CD4-positive, alpha-beta T cell (primary cell): ENCODE measurements around the gene EIF4B. TPM values are rescaled to one million over a fixed set of nuclear protein-coding genes. Genes with fewer than 3 reads are reported as not detected.

Experiments used
- ATAC-seq: fragments of 200-7000 bp; cut with Tn5 transposase; one replicate; pipeline ENCODE4 v1.10.0; 2022; ENCODE audit warnings: mild to moderate bottlenecking; ENCODE audit not compliant: poor library complexity
- CTCF ChIA-PET: fragments of 350-600 bp; sonication (Branson Sonifier 250); formaldehyde crosslinking; loops from one replicate; lab custom pipeline; 2021; ENCODE audit warnings: antibody characterized with exemption, inconsistent platforms; lab: Charles Lee
- POLR2A ChIA-PET: fragments of 350-600 bp; sonication (Branson Sonifier 250); formaldehyde crosslinking; loops from one replicate; lab custom pipeline; 2021; ENCODE audit warnings: antibody characterized with exemption, inconsistent platforms; lab: Charles Lee
- DNase-seq, 14 experiments: peaks; one replicate each; pipeline ENCODE4 v3.0.0-alpha.2; 2013 to 2020; ENCODE audit warnings: mixed read lengths in 2 of 14
- H3K27ac ChIP-seq, 2 donors: one replicate each; pipeline versions ENCODE4 v1.5.1 to v1.7.0; 2013; ENCODE audit warnings: low read length in 2 of 2, low read depth in 1 of 2, mild to moderate bottlenecking in 1 of 2
- H3K27me3 ChIP-seq, 2 experiments: 1 replicate in 1 of 2; 2 replicates in 1 of 2; pipeline versions ENCODE4 v1.6.1 to v1.7.0; 2013; ENCODE audit warnings: low read length in 2 of 2, control low read depth in 1 of 2, mild to moderate bottlenecking in 1 of 2, moderate library complexity in 1 of 2; ENCODE audit not compliant: insufficient read depth in 2 of 2, control insufficient read depth in 1 of 2
- H3K36me3 ChIP-seq: one replicate; pipeline ENCODE4 v1.6.1; 2013; ENCODE audit warnings: low read length, control low read depth; ENCODE audit not compliant: insufficient read depth
- H3K4me1 ChIP-seq: one replicate; pipeline ENCODE4 v1.6.1; 2013; ENCODE audit warnings: low read length, control low read depth; ENCODE audit not compliant: insufficient read depth
- H3K4me3 ChIP-seq: one replicate; pipeline ENCODE4 v1.5.1; 2013; ENCODE audit warnings: mild to moderate bottlenecking, low read length, moderate library complexity
- H3K9me3 ChIP-seq, 2 experiments: 1 replicate in 1 of 2; 2 replicates in 1 of 2; pipeline versions ENCODE4 v1.6.1 to v1.7.0; 2013; ENCODE audit warnings: low read length in 2 of 2, mild to moderate bottlenecking in 2 of 2, control low read depth in 1 of 2, moderate library complexity in 1 of 2; ENCODE audit not compliant: control insufficient read depth in 1 of 2, insufficient read depth in 1 of 2
- H3K27ac Mint-ChIP-seq: one replicate; pipeline ENCODE4 v1.8.0; 2020; ENCODE audit warnings: mixed read lengths
- H3K27me3 Mint-ChIP-seq: one replicate; pipeline ENCODE4 v1.8.0; 2021; ENCODE audit warnings: mixed read lengths
- H3K36me3 Mint-ChIP-seq: one replicate; pipeline ENCODE4 v1.8.0; 2021; ENCODE audit warnings: low read depth, mixed read lengths
- H3K4me1 Mint-ChIP-seq: one replicate; pipeline ENCODE4 v1.8.0; 2021; ENCODE audit warnings: low read depth, mixed read lengths
- H3K4me3 Mint-ChIP-seq: one replicate; pipeline ENCODE4 v1.8.0; 2020; ENCODE audit warnings: mild to moderate bottlenecking, mixed read lengths
- H3K9me3 Mint-ChIP-seq: one replicate; pipeline ENCODE4 v1.8.0; 2020; ENCODE audit warnings: mixed read lengths
- intact Hi-C, 2 experiments: fragments of 100-400 bp; cut with DNase I in 1 of 2; cut with micrococcal nuclease in 1 of 2; formaldehyde crosslinking; loops; one replicate each; pipeline versions ENCODE4 v1.15.1 to v1.9.0; 2023 to 2025; cut with DNase I, micrococcal nuclease
- total RNA-seq, 174 experiments: library from RNA in 2 of 174; stranded (reverse) in 2 of 174; gene quantifications; one replicate each; pipeline ENCODE4 v1.2.3 and lab custom pipeline; 2021 to 2026
- TF ChIP-seq, protein P1 (sequence below): fragments of 200-600 bp; IDR thresholded peaks from one replicate; pipeline ENCODE4 v1.8.0; 2022; ENCODE audit warnings: antibody characterized with exemption, mild to moderate bottlenecking

EIF4B gene
- total RNA-seq, 2 experiments from 2014 or later = 794 to 806 TPM

DNA sequence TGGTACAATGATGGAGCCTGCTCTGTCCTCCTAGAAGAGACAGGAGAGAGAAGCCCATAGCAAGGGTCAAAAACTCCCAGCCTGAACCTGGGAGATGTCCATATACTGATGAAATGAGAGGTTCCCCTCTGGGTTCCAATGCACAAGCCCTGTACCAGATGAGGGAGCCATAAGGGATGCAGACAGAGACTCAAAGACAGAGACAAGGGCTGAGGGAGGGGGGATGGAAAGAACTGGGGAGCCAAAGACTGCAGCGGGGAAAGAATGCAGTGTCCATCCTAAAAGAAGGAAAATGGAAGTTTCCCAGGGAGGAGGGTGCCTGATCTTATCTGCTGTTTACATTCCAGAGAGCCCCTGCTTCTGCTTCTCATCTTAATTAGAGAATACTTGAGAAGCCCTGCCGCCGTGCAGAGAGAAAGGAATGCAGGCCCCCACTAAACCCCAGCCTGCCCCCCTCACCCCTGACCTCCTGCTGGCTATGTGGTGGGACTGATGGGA lies 29.6 kb upstream of the EIF4B start:
- H3K9me3 Mint-ChIP-seq = no peaks in the 10 kb centered on the region
- no peaks in the 10 kb centered on the region for H3K4me1 Mint-ChIP-seq
- peaks cover 44% of the 10 kb centered on the region for H3K27me3 Mint-ChIP-seq
- H3K27me3 ChIP-seq = peaks cover 0 to 4% of the 10 kb centered on the region in 2 experiments
- no peaks in the 10 kb centered on the region for H3K36me3 Mint-ChIP-seq
- H3K27ac ChIP-seq = no peak overlapping the region
- H3K4me3 ChIP-seq = no peak overlapping the region
- H3K9me3 ChIP-seq = no peaks in the 10 kb centered on the region
- H3K36me3 ChIP-seq = no peaks in the 10 kb centered on the region
- DNase-seq (no peak), ATAC-seq (no peak)
- TF ChIP-seq, protein P1, sequence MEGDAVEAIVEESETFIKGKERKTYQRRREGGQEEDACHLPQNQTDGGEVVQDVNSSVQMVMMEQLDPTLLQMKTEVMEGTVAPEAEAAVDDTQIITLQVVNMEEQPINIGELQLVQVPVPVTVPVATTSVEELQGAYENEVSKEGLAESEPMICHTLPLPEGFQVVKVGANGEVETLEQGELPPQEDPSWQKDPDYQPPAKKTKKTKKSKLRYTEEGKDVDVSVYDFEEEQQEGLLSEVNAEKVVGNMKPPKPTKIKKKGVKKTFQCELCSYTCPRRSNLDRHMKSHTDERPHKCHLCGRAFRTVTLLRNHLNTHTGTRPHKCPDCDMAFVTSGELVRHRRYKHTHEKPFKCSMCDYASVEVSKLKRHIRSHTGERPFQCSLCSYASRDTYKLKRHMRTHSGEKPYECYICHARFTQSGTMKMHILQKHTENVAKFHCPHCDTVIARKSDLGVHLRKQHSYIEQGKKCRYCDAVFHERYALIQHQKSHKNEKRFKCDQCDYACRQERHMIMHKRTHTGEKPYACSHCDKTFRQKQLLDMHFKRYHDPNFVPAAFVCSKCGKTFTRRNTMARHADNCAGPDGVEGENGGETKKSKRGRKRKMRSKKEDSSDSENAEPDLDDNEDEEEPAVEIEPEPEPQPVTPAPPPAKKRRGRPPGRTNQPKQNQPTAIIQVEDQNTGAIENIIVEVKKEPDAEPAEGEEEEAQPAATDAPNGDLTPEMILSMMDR = no peak
- H3K4me3 Mint-ChIP-seq = no peak overlapping the region
- ChIA-PET CTCF (no interaction called here), POLR2A (no interaction called here)
- intact Hi-C loops = no loop called here
- H3K27ac Mint-ChIP-seq = no peak overlapping the region
- peaks cover 3% of the 10 kb centered on the region for H3K4me1 ChIP-seq

GRCh38 chr12:52977170-52977569 lies 29.1 kb upstream of the EIF4B start:
- DNase-seq = no peak
- Mint-ChIP-seq H3K27me3 (peaks cover 44% of the 10 kb centered on the region), H3K27ac (no peak overlapping the region), H3K4me1 (no peaks in the 10 kb centered on the region), H3K36me3 (no peaks in the 10 kb centered on the region), H3K9me3 (no peaks in the 10 kb centered on the region), H3K4me3 (no peak overlapping the region)
- ChIA-PET CTCF (interaction anchor here (0.7 to 5.8 kb wide), 2 partner anchors 92 to 1314 kb away, joined by 3 to 53 read pairs; no protein-coding TSS in a partner anchor), POLR2A (no interaction called here)
- Histone ChIP-seq H3K27ac (no peak overlapping the region), H3K36me3 (no peaks in the 10 kb centered on the region), H3K27me3 (peaks cover 0 to 4% of the 10 kb centered on the region in 2 experiments), H3K4me3 (no peak overlapping the region), H3K9me3 (no peaks in the 10 kb centered on the region), H3K4me1 (peaks cover 3% of the 10 kb centered on the region)
- no peak for ATAC-seq
- TF ChIP-seq, protein P1 = no peak
- intact Hi-C loops = no loop called here

- no peaks in the 10 kb centered on the region for H3K9me3 Mint-ChIP-seq
- intact Hi-C loops = loop anchor here (1.0 to 2.0 kb wide), 4 partner anchors 397 to 823 kb away; no protein-coding TSS in a partner anchor
- no peak overlapping the region for H3K27ac Mint-ChIP-seq
- H3K4me1 Mint-ChIP-seq = no peaks in the 10 kb centered on the region
- Histone ChIP-seq H3K27me3 (peaks cover 0 to 4% of the 10 kb centered on the region in 2 experiments), H3K4me3 (no peak overlapping the region), H3K4me1 (peaks cover 3% of the 10 kb centered on the region), H3K27ac (no peak overlapping the region), H3K9me3 (no peaks in the 10 kb centered on the region), H3K36me3 (no peaks in the 10 kb centered on the region)
- ChIA-PET POLR2A (interaction anchor here (0.6 to 1.7 kb wide), 2 partner anchors 92 to 95 kb away, joined by 3 to 11 read pairs; no protein-coding TSS in a partner anchor), CTCF (interaction anchor here (0.8 to 5.8 kb wide), 15 partner anchors 10 to 606 kb away, joined by 3 to 53 read pairs (median 4); no protein-coding TSS in a partner anchor)
- no peak for ATAC-seq
- H3K27me3 Mint-ChIP-seq = peaks cover 54% of the 10 kb centered on the region
- TF ChIP-seq, protein P1 = no peak
- no peaks in the 10 kb centered on the region for H3K36me3 Mint-ChIP-seq
- no peak overlapping the region for H3K4me3 Mint-ChIP-seq
- DNase-seq = no peak
These were observed 26.1 kb upstream of the EIF4B start for GRCh38 chr12:52980096-52980649.
